ENCODE results near the gene TOMM5. TPM values are rescaled to one million over a fixed set of nuclear protein-coding genes. Genes with fewer than 3 reads are reported as not detected.

The TOMM5 gene
- total and polyA plus RNA-seq, 2 of the 13 experiments (the other 11 are each of a cell fraction or from before 2014, with no cell fraction given), result 147 to 315 TPM

GRCh38 chr9:37639109-37639762 lies 46.8 kb upstream of the TOMM5 start:
- ChIA-PET POLR2A (no interaction called here), CTCF (ENCODE audit: low intra/inter-chr PET ratio, low total read pairs) (no interaction called here)
- no peak overlapping the region for H2AFZ ChIP-seq (ENCODE audit: low read length)
- WGBS (ENCODE audit: low lambda C conversion rate), result 24% methylated on average over 4 of the region's 4 CpGs
- H3K27ac ChIP-seq (ENCODE audit: extremely low read length, insufficient read depth, low read length), result no peak overlapping the region
- H3K4me3 ChIP-seq (replicated peaks in 1 of 3; ENCODE audit: insufficient read depth in 1 of 3, low read depth in 2 of 3, low read length in 3 of 3), result no peak overlapping the region
- peaks cover 0 to 13% of the 10 kb centered on the region in 2 experiments; a peak in 2 of 5 replicates for H3K27me3 ChIP-seq (ENCODE audit: control insufficient read depth in 1 of 2, insufficient read depth in 2 of 2, low read length in 2 of 2)
- H3K36me3 ChIP-seq (replicated peaks in 1 of 2; ENCODE audit: control insufficient read depth in 1 of 2, insufficient read depth in 2 of 2, low read length in 2 of 2), result no peaks in the 10 kb centered on the region
- intact Hi-C loops (cut with micrococcal nuclease; ENCODE audit: unreplicated experiment) (no loop called here), in situ Hi-C loops (cut with HindIII; ENCODE audit: extremely low pct_ligation_motif_present, low pct_unique_long_range_greater_than_20kb) (no loop called here)
- ATAC-seq (no peak), DNase-seq (ENCODE audit: low spot score) (no peak), FAIRE-seq (no peak)
- H3K9me3 ChIP-seq (ENCODE audit: low read length), result no peaks in the 10 kb centered on the region
- no peak for TF ChIP-seq PREB (CRISPR knock-in tag; IDR thresholded peaks at IDR 0.05)
- peak; percentile 48; the same call in 1 of the 2 replicates for TF ChIP-seq ATF7 (IDR thresholded peaks at IDR 0.05)
- TF ChIP-seq ATF7 (CRISPR knock-in tag; IDR thresholded peaks at IDR 0.05), result no peak
- TF ChIP-seq NR1H2 (CRISPR knock-in tag; IDR thresholded peaks at IDR 0.05; ENCODE audit: borderline replicate concordance, low read depth), result no peak
- no peak for TF ChIP-seq SRSF4 (IDR thresholded peaks at IDR 0.05; ENCODE audit: low read depth, low read length, poor library complexity, severe bottlenecking)
- TF ChIP-seq RFXANK (CRISPR knock-in tag; IDR thresholded peaks at IDR 0.05), result no peak
- no peak for TF ChIP-seq ISL2 (CRISPR knock-in tag; IDR thresholded peaks at IDR 0.05)
- no peak overlapping the region for H3K9ac ChIP-seq (ENCODE audit: insufficient read depth, low read depth, low read length)
- no peak overlapping the region for H3K4me2 ChIP-seq (ENCODE audit: low read depth, low read length)
- H3K4me1 ChIP-seq (ENCODE audit: insufficient read depth, low read length), result no peaks in the 10 kb centered on the region
- no TSS peak for BruUV-seq (replicated peaks)
- H3K79me2 ChIP-seq (ENCODE audit: insufficient read depth, low read length), result no peaks in the 10 kb centered on the region
- no peaks in the 10 kb centered on the region for H4K20me1 ChIP-seq (ENCODE audit: insufficient read depth, low read length)

All from HepG2 (cell line).